ENCODE measurements around the gene AGK. TPM values are rescaled to one million over a fixed set of nuclear protein-coding genes. Genes with fewer than 3 reads are reported as not detected.

Gene AGK
- total RNA-seq, 1 experiment from 2014 or later: 32.2 TPM

GRCh38 chr7:141671705-141672496, 120.7 kb downstream of the AGK start:
- ChIA-PET POLR2A (no interaction called here), CTCF (interaction anchor here (1.2 kb wide), 1 partner anchor 17 kb away, joined by 4 read pairs; no protein-coding TSS in a partner anchor)
- peaks cover 7% of the 10 kb centered on the region for H3K4me1 Mint-ChIP-seq
- no peak overlapping the region for H3K4me3 Mint-ChIP-seq
- H3K36me3 Mint-ChIP-seq: peaks cover 34% of the 10 kb centered on the region
- no peak for TF ChIP-seq PRDM15 (CRISPR knock-in tag; IDR thresholded peaks at IDR 0.05)
- TF ChIP-seq, protein P1, sequence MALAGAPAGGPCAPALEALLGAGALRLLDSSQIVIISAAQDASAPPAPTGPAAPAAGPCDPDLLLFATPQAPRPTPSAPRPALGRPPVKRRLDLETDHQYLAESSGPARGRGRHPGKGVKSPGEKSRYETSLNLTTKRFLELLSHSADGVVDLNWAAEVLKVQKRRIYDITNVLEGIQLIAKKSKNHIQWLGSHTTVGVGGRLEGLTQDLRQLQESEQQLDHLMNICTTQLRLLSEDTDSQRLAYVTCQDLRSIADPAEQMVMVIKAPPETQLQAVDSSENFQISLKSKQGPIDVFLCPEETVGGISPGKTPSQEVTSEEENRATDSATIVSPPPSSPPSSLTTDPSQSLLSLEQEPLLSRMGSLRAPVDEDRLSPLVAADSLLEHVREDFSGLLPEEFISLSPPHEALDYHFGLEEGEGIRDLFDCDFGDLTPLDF (CRISPR knock-in tag; IDR thresholded peaks at IDR 0.05): no peak
- TF ChIP-seq ZNF317 (CRISPR knock-in tag; IDR thresholded peaks at IDR 0.05; ENCODE audit: borderline replicate concordance, low read depth): no peak
- TF ChIP-seq CREM (CRISPR knock-in tag; IDR thresholded peaks at IDR 0.05): no peak
- TF ChIP-seq OVOL2 (CRISPR knock-in tag; IDR thresholded peaks at IDR 0.05; ENCODE audit: borderline replicate concordance): no peak
- no peak for TF ChIP-seq ZNF281 (CRISPR knock-in tag; IDR thresholded peaks at IDR 0.05)
- TF ChIP-seq NFATC4 (CRISPR knock-in tag; IDR thresholded peaks at IDR 0.05): no peak
- no peak for TF ChIP-seq MXD4 (CRISPR knock-in tag; IDR thresholded peaks at IDR 0.05; ENCODE audit: borderline replicate concordance)
- no peak for TF ChIP-seq TCF7 (CRISPR knock-in tag; IDR thresholded peaks at IDR 0.05; ENCODE audit: low read depth)
- TF ChIP-seq ZNF263 (CRISPR knock-in tag; IDR thresholded peaks at IDR 0.05; ENCODE audit: low read depth): no peak
- no peak for TF ChIP-seq MYBL2 (CRISPR knock-in tag; IDR thresholded peaks at IDR 0.05)
- TF ChIP-seq JUN (CRISPR knock-in tag; IDR thresholded peaks at IDR 0.05): no peak
- TF ChIP-seq NR1H2 (CRISPR knock-in tag; IDR thresholded peaks at IDR 0.05): no peak
- ATAC-seq: no peak
- H3K27ac Mint-ChIP-seq: no peak overlapping the region
- no peak for DNase-seq (ENCODE audit: low spot score)
- H3K27me3 Mint-ChIP-seq (ENCODE audit: low read depth): no peaks in the 10 kb centered on the region
- H3K9me3 Mint-ChIP-seq: peaks cover 10% of the 10 kb centered on the region

DNA sequence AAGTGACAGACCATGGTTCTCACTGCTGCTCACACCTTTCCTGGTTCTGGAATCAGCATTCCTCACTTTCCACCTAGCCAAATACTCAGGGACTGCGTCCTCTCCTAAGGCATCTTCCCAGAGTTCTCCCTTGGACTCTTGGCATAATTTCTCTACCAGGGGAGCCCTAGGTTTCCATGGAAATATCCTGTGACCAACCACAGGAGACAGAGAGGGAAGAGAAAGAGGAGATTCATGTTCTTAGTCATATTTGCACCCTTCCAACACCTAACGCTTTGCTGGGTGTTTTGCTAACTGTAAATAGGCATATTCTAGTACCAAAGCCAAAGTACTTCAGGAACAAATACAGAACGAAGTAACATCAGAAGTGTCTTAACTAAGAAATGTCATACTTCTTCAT, 122.1 kb downstream of the AGK start:
- ChIA-PET POLR2A (no interaction called here), CTCF (interaction anchor here (1.2 to 3.0 kb wide), 2 partner anchors 18 to 19 kb away, joined by 4 to 26 read pairs; no protein-coding TSS in a partner anchor)
- peaks cover 7% of the 10 kb centered on the region for H3K4me1 Mint-ChIP-seq
- peaks cover 34% of the 10 kb centered on the region for H3K36me3 Mint-ChIP-seq
- H3K27me3 Mint-ChIP-seq (ENCODE audit: low read depth): no peaks in the 10 kb centered on the region
- peaks cover 10% of the 10 kb centered on the region for H3K9me3 Mint-ChIP-seq
- no peak overlapping the region for H3K27ac Mint-ChIP-seq
- H3K4me3 Mint-ChIP-seq: no peak overlapping the region
- ATAC-seq (no peak), DNase-seq (ENCODE audit: low spot score) (no peak)
- no peak for TF ChIP-seq ZNF425 (CRISPR knock-in tag; conservative IDR thresholded peaks at IDR 0.05)
- no peak for TF ChIP-seq PREB (CRISPR knock-in tag; IDR thresholded peaks at IDR 0.05; ENCODE audit: borderline replicate concordance)
- TF ChIP-seq, protein P2, sequence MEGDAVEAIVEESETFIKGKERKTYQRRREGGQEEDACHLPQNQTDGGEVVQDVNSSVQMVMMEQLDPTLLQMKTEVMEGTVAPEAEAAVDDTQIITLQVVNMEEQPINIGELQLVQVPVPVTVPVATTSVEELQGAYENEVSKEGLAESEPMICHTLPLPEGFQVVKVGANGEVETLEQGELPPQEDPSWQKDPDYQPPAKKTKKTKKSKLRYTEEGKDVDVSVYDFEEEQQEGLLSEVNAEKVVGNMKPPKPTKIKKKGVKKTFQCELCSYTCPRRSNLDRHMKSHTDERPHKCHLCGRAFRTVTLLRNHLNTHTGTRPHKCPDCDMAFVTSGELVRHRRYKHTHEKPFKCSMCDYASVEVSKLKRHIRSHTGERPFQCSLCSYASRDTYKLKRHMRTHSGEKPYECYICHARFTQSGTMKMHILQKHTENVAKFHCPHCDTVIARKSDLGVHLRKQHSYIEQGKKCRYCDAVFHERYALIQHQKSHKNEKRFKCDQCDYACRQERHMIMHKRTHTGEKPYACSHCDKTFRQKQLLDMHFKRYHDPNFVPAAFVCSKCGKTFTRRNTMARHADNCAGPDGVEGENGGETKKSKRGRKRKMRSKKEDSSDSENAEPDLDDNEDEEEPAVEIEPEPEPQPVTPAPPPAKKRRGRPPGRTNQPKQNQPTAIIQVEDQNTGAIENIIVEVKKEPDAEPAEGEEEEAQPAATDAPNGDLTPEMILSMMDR (IDR thresholded peaks at IDR 0.05): no peak
- TF ChIP-seq ELF4 (CRISPR knock-in tag; IDR thresholded peaks at IDR 0.05; ENCODE audit: low read depth): no peak
- no peak for TF ChIP-seq SMAD4 (CRISPR knock-in tag; IDR thresholded peaks at IDR 0.05)
- no peak for TF ChIP-seq NR3C1 (CRISPR knock-in tag; conservative IDR thresholded peaks at IDR 0.05; ENCODE audit: low read depth)
